SHP77 (cell line): ENCODE measurements around the gene ZFAND3.
"Not testable (repeated sequence)": the region's sequence is repeated elsewhere in the genome, so short reads cannot be mapped to it uniquely, and the experiment has no call there.

Experiments used
- DNase-seq, 2 experiments: peaks; one replicate each; lab custom pipeline; 2025; lab: John Stamatoyannopoulos, UW

ZFAND3 gene

GRCh38 chr6:37936906-37937305 lies 117.4 kb downstream of the ZFAND3 start:
- no peak for DNase-seq

GRCh38 chr6:37938909-37939308 lies 119.4 kb downstream of the ZFAND3 start:
- DNase-seq: no peak

GRCh38 chr6:37940074-37940847 lies 120.7 kb downstream of the ZFAND3 start:
- no peak for DNase-seq

- no peak for DNase-seq
Measured at GRCh38 chr6:37941871-37942270, 122.3 kb downstream of the ZFAND3 start.

GRCh38 chr6:37942606-37943376 lies 123.3 kb downstream of the ZFAND3 start:
- no peak for DNase-seq

- no peak for DNase-seq
Measured at GRCh38 chr6:37943436-37944058, 124.0 kb downstream of the ZFAND3 start.

- no peak for DNase-seq
Measured at GRCh38 chr6:37946057-37946456, 126.5 kb downstream of the ZFAND3 start.

- no peak for DNase-seq
Measured at GRCh38 chr6:37947468-37947867, 127.9 kb downstream of the ZFAND3 start.

- DNase-seq: not testable (repeated sequence)
Measured at GRCh38 chr6:37948584-37948983, 129.1 kb downstream of the ZFAND3 start.

GRCh38 chr6:37952027-37952426 lies 132.5 kb downstream of the ZFAND3 start:
- DNase-seq: no peak

GRCh38 chr6:37954791-37955190 lies 135.3 kb downstream of the ZFAND3 start:
- no peak for DNase-seq

- no peak for DNase-seq
Measured at GRCh38 chr6:37956711-37957275, 137.3 kb downstream of the ZFAND3 start.

GRCh38 chr6:37959061-37959460 lies 139.5 kb downstream of the ZFAND3 start:
- DNase-seq: no peak

- no peak for DNase-seq
Measured at GRCh38 chr6:37960139-37960935, 140.8 kb downstream of the ZFAND3 start.

- DNase-seq: not testable (repeated sequence)
Measured at GRCh38 chr6:37962481-37963080, 143.1 kb downstream of the ZFAND3 start.

GRCh38 chr6:37965964-37966676 lies 146.6 kb downstream of the ZFAND3 start:
- DNase-seq: no peak

- DNase-seq: no peak
Measured at GRCh38 chr6:37966801-37967200, 147.3 kb downstream of the ZFAND3 start.

- DNase-seq: no peak
Measured at GRCh38 chr6:37967651-37968050, 148.1 kb downstream of the ZFAND3 start.

GRCh38 chr6:37971266-37971665 lies 151.7 kb downstream of the ZFAND3 start:
- no peak for DNase-seq

GRCh38 chr6:37971711-37972390 lies 152.3 kb downstream of the ZFAND3 start:
- DNase-seq: no peak
